ENCODE results near the gene ANAPC7.
"Not testable (repeated sequence)": the region's sequence is repeated elsewhere in the genome, so short reads cannot be mapped to it uniquely, and the experiment has no call there.

Gene ANAPC7

GRCh38 chr12:110345963-110346362, 57.5 kb downstream of the ANAPC7 start:
- DNase-seq: no peak

- DNase-seq: no peak
Observed at GRCh38 chr12:110345176-110345661, 58.3 kb downstream of the ANAPC7 start.

GRCh38 chr12:110344657-110345056, 58.9 kb downstream of the ANAPC7 start:
- no peak for DNase-seq

DNA sequence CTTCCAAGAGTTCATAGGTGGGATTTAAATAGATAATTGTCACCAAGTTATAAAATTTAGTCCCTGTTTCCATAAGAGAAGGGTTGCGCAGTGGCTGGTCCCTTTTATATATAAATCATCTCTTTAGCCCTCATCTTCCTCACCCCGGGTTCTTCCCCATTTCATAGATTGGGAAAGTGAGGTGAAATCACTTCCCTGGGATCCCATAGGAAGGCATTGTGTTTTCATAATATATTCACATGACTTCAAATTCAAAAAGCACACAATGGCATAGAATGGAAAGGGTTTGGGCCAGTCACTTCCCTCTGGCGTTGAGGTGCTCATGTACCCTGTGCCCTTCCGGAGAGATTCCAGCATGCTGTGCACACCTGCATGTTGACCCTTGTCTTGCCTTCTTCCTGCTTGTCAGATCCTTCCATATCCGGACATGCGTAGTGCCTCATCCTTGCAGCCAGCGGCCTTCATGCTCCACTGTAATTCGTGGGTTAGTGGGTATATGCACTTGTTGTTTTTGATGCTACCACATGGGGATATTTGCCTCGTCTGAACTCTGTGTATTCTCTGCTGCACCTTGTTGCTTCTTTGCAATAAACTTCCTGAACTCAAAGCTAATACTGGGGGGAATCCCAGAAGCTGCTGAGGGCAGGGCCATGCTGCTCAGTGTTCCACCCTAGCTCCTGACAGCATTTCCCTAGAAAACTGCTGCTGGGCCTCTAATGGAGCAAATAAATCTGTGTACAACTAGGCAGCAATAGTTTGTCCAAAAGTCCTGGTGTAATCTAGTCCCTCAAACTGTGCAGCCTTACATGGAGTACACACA, 59.6 kb downstream of the ANAPC7 start:
- DNase-seq: no peak

GRCh38 chr12:110343114-110343513, 60.4 kb downstream of the ANAPC7 start:
- DNase-seq: no peak

DNA sequence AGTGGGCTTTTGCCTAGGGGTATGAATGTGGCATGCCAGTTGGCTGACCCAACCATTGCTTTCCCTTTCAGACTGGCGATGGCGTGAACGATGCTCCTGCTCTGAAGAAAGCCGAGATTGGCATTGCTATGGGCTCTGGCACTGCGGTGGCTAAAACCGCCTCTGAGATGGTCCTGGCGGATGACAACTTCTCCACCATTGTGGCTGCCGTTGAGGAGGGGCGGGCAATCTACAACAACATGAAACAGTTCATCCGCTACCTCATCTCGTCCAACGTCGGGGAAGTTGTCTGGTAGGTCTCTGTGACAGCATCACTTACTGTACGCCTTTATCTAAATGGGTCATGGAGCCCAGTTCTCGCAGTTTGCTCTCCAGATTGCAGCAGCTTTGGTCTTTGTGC, 61.4 kb downstream of the ANAPC7 start:
- DNase-seq: no peak

GRCh38 chr12:110340706-110341105, 62.8 kb downstream of the ANAPC7 start:
- DNase-seq: no peak

- DNase-seq: not testable (repeated sequence)
Observed at GRCh38 chr12:110340261-110340660, 63.2 kb downstream of the ANAPC7 start.

- no peak for DNase-seq
Observed at GRCh38 chr12:110339184-110339952, 64.1 kb downstream of the ANAPC7 start.

GRCh38 chr12:110338754-110339153, 64.8 kb downstream of the ANAPC7 start:
- DNase-seq: no peak

DNA sequence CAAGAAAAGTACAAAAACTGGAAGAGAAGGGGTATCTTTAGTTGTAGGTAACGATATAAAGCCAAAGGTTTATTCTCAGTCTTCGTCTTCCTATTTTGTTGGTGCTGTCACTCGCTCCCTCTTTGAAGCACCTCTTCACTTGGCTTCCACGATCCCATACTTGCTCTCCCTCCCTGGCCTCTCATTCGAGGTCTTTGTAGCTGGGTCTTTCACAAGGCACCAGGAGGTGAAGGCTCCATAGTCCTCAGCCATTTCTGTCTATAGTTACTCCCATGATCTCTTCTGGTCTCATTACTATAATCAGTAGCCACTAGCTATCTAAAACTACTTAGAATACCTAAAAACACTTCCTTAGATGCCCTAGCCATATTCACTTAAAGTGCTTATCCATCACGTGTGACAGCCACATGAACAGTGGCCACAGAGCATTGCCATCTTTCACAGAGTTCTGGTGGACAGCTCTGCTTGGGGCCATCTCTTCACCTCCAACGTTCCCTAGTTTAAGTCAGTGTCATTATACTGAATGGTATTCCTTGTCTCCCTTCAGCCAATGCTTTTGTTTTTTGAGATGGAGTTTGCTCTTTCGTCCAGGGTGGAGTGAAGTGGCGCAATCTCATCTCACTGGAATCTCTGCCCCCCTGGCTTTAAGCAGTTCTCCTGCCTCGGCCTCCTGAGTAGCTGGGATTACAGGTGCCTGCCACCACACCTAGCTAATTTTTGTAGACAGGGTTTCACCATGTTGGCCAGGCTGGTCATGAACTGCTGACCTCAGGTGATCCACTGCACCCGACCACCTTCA, 65.4 kb downstream of the ANAPC7 start:
- no peak for DNase-seq

DNA sequence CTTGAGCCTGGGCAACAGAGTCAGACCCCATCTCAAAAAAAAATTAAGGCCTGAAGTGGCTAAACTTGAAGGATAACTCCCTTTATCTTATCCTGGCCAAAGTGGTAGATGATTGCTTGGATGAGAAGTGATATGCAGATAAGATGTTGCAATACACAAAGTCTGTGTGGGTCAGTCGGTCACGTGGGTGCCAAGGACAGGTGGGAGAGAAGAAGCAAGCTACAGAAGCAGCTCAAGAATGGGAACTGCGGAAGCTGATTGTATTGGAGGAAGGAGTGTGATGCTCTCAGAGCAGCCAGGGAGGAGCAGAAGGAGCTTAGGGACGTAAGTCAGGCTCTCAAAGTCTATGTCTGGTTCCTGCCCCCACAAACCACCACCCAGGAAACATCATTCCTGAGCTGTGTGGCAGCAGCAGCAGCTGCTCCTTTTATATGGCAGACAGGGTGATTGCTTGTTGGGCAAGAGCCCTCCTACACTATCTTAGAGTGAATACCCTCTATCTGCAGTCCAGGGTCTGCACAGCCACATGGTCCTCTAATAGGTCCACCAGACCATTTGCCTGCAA, 67.9 kb downstream of the ANAPC7 start:
- no peak for DNase-seq

- DNase-seq: no peak
Observed at GRCh38 chr12:110333201-110333600, 70.3 kb downstream of the ANAPC7 start.

DNA sequence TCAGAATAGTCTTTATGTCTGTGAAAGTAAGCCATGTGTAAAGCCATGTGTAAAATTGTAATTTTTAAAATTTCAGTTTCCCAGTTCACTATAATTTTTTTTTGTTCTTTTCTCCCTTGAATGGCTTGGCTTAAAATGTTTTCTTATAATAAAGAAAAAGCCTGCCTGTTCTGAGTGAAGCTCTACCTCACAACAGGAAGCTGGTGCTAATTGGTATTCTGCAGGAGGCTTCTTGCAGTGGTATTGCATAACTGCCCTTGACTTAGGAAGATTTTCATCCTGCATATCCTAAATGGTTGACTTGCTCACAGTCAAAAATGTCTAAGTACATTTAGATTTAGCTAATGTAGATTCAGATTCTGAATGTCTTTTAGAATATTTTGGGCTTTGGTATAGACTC, 73.0 kb downstream of the ANAPC7 start:
- no peak for DNase-seq

DNA sequence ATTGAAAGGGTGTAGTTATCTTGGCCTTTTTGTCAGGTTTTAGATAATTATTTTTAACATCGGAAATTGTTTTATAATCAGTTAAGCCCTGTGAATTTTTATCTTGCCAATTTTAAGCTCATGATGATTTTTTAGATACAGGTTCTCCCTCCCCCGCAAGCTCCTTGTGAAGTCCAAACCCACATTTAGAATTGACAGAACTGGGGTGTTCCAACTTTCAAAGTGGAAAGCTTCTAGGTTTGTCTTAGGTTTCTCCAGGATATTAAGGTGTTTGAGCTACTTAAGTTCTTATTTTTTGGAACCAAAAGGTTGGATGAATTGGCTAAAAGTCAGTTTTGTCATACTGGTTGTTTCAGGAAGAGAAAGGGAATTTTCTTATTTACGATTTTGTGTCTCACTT, 73.4 kb downstream of the ANAPC7 start:
- no peak for DNase-seq

DNA sequence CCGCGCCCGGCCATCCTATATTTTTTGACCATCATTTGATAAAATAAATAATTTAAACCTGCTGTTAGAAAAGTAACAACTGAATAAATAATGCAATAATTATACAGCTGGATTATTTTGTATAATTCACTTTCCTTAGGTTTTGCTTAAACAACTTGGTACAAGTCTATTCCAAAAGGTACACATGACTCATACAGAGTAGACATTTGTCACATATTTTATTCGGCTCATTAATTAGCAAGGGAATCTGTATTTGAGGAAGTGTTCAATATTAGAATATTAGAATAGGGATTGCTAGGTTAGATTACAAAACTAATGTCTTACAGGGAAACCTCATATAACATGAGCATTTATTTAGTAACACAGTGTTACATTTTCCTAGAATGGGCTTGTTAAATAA, 73.8 kb downstream of the ANAPC7 start:
- DNase-seq: no peak

Measured in CD4-positive, alpha-beta T cell treated with Interleukin-4 for 4 hours (primary cell).